GM18867 (cell line): Measurements from ENCODE around the gene ACCSL.

ENCODE experiments used
- ATAC-seq: cut with Tn5 transposase; IDR thresholded peaks from one replicate; pipeline ENCODE4 v1.9.1; 2021; ENCODE audit warnings: mild to moderate bottlenecking, moderate library complexity; ENCODE audit not compliant: unreplicated experiment

ACCSL gene

GRCh38 chr11:44017443-44018126 lies 30.2 kb upstream of the ACCSL start:
- ATAC-seq: no peak

GRCh38 chr11:44018127-44018521 lies 29.7 kb upstream of the ACCSL start:
- no peak for ATAC-seq

- no peak for ATAC-seq
These were observed 29.0 kb upstream of the ACCSL start for GRCh38 chr11:44018829-44019228.

- ATAC-seq: no peak
These were observed 22.8 kb upstream of the ACCSL start for GRCh38 chr11:44024977-44025376.

DNA sequence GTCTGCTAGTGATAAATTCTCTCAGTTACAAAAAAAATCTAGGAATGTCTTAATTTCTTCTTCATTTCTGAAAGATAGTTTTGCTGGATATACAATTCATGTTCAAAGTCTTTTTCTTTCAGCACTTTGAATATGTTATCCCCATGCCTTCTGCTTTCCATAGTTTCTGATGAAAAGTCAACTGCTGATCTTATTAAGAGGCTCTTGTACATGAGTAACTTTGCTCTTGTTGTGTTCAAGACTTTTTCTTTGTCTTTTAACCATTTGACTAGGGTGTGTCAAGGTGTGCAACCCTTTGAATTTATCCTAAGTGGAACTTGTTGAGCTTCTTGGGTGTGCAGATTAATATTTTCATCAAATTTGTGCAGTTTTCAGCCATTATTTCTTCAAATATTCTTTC lies 22.1 kb upstream of the ACCSL start:
- no peak for ATAC-seq

DNA sequence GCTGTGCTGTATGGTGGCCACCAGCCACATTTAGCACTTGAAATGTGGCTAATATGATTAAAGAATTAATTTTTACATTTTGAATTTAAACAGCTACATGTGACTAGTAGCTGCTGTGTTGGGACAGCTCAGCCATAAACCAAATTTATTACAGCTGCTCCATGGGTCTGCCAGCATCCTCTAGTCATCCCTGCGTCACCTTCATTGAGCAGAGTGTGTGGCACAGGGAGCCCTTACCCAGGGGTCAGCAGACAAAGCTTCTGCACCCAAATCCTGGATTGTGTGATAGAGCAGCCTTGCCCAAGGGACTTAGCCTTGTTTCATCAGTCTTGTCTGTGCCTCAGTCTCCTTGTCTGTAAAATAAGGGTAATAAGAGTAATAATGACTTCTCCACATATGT lies 19.4 kb upstream of the ACCSL start:
- no peak for ATAC-seq

- no peak for ATAC-seq
These were observed 18.8 kb upstream of the ACCSL start for GRCh38 chr11:44028816-44029506.

DNA sequence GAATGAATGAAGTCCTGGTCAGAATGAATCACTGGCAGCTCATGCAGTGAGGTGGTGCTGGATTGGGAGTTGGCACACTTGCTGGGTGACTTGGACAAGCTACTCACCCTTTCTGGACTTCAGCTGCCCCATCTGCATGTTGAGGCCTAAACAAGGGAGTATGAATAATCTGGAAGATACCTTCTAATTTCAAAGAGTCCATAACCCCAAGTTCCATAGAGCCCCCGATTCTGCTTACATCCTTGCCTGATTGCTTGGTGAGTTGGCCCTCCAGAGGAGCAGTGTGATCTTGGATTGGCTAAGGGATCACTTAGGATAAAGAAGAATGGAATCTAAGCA lies 18.3 kb upstream of the ACCSL start:
- no peak for ATAC-seq

- ATAC-seq: no peak
These were observed 17.5 kb upstream of the ACCSL start for GRCh38 chr11:44029977-44030911.

DNA sequence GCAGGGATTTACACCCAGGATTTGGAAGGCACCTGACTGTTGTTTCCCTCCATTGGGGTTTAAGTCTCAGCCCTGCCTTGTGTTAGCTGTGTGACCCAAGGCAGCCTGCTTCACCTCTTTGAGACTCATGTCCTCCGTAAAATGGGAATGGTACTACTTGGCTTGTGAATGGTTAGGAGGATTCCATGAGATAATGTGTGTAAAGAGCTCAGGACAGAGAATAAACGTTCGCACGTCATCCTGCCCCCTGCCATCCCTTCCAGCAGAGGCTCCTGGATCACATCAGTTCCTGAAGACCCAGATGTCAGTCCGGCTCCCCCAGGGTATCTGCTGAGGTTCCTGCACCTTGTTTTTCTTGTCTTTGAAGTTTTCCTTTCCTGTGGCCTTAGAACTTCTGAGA lies 16.8 kb upstream of the ACCSL start:
- ATAC-seq: no peak

GRCh38 chr11:44031549-44031948 lies 16.2 kb upstream of the ACCSL start:
- no peak for ATAC-seq

DNA sequence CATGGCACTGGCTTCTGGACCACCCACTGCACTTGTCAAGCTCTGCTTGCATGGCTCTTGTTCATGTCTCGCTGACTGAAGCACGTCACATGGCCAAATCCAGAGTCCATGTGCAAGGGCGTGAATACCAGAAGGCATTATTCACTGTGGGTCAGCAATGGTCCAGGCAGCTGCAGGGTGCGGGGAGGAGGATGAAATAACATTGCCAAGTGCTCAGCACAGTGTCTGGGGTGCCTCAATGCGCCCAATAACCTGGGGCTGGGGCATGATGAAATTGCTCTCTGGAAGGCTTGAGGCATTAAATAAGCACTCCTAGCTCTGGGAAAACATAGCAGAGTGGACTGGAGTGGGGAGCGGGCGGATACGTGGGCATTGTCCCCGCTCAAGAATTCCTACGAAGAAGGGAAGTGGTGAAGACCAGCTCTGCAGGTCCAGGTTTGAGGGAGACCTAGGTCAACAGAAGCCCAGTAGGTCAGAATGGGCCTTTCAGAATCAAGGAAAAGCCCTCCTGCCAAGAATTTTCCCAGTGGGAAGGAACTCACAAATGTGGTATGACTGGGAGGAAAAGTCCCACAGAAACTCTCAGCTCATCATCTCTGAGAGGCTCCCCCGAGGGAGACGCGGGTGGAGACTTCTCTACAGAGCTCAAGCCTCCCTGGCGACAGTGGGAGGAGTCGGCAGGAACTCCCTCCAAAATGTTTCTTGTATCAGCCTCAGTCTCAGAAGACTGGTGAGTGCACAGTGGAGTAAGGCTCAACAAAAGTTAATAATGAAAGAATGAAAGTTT lies 15.3 kb upstream of the ACCSL start:
- ATAC-seq: no peak

- ATAC-seq: no peak
These were observed 14.3 kb upstream of the ACCSL start for GRCh38 chr11:44033411-44033850.

DNA sequence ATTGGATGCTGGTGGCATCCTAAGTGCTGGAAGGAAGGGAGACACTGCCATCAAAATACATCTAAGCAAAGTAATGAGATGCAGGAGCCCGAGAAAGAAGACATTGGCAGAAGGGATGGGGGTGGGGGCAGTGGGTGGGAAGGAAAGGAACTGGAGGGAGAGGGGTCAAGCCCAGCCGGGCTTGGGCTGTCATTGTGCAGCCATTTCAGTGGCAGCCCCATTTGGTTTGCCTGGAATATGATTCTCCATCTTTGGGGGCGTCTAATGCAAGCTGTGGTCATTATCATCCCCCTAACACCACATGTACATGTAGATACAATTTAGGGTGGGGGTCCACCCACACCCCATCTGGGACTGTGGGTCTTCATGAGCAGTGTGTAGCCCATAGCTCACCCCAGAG lies 13.9 kb upstream of the ACCSL start:
- ATAC-seq: no peak

DNA sequence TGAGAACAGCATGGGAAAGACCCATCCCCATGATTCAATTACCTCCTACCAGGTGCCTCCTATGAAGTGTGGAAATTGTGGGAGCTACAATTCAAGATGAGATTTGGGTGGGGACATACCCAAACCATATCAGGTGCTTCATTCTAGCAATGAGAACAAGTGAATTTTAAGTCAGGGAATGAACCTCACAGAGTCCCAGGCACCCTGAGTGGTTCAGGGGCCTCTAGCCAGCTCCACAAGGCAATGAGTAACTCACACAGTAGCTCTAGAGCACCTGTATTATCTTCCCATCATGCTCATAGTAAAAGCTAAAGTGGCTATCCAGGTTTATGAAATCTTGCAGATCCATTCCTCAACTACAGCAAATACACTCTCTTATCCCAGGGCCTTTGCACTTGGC lies 13.1 kb upstream of the ACCSL start:
- no peak for ATAC-seq

- peak; percentile 84 for ATAC-seq
These were observed 10.7 kb upstream of the ACCSL start for GRCh38 chr11:44036811-44037657.

- no peak for ATAC-seq
These were observed 10.2 kb upstream of the ACCSL start for GRCh38 chr11:44037658-44037998.

GRCh38 chr11:44043157-44043556 lies 4.6 kb upstream of the ACCSL start:
- no peak for ATAC-seq

DNA sequence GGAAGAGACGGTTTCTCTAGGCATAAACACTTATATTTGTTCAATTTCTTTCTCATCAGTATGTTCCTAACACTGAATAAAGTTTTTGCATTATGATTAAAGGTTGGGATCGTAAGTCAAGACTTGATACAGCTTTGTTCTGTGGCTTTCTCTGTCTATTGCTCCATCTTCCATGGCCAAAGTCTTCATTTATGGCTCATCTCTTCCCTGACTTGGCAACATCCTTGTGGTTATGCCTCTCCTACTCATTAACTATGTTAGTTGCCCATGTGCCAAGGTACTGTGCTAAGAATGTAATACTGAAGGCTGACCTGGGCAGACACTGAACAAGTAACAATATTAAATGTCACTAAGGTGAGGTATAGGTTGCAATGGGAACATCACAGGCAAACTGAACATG lies 1.6 kb upstream of the ACCSL start:
- no peak for ATAC-seq

DNA sequence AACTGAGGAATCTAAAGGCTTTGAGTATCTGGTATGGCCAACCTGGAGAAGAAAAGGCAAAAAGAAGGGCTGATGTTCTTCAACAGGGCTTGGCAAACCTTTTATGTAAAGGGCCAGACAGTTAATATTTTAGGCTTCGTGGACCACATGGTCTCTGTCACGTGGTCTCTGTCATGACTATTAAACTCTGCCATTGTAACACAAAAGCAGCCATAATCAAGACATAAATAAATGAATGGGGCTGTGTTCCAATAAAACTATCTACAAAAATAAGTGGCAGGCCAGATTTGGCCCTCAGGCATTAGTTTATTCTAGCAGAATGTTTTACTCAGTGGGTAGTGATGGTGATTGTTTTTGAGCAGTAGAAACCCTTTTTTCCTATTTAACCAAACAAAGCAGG lies 483 bp upstream of the ACCSL start:
- no peak for ATAC-seq
